ENCODE data around the gene EPRS1.
"Not testable (repeated sequence)": the region's sequence is repeated elsewhere in the genome, so short reads cannot be mapped to it uniquely, and the experiment has no call there.

Gene EPRS1

DNA sequence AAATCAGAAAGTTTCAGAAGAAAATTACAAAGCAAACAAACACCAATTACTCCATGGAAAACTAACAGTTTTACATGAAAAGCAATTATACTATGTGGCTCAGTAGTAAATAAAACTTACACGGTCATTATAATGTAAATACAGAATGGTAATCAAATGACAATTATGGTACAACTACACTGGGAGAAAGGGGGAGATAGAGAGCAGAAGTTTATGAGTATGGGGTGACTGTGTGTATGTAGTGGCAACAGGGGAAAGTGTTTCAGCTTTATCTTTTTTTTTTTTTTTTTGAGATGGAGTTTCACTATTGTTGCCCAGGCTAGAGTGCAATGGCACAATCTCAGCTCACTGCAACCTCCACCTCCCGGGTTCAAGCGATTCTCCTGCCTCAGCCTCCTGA is 8.5 kb downstream of the EPRS1 start:
- not testable (repeated sequence) for DNase-seq

GRCh38 chr1:220032911-220033310 is 13.4 kb downstream of the EPRS1 start:
- DNase-seq, result peak; percentile 5

DNA sequence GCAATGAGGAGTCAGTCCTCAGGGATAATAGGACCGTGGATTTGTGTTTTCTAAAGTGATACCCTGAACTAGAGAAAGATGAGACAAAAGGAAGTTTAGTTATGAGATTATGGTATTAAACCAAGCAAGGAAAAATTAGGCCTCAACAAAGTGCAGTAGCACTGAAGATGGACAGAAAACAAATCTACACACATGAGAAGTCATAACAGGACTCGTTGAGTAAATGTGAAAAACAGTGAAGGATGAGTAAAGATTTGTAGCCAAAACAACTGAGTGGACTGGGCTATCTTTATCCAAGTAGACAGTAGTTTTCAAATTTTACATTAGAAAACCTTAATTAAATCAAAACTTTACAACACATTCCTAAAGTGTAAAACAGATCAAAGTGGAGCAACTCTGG is 15.0 kb downstream of the EPRS1 start:
- DNase-seq, result no peak

GRCh38 chr1:220028346-220028895 is 17.9 kb downstream of the EPRS1 start:
- DNase-seq, result no peak

DNA sequence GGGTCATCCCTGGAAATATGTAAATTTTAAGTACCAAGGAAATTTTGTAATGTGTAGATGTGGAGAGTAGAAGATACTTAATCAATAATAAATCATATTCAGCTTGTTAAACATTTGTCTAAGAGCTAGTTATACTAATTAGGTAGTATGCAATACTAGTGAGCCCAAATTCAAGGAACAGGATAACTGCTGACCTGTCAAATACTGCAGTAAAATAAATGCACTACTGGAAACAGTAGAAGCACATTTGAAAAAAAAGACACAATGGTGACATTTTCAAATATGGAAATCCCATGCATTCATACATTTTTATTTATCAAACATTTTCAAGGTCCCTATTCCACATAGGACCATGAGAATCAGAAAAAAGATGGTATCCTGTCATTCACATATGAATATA is 27.2 kb downstream of the EPRS1 start:
- DNase-seq, result no peak

GRCh38 chr1:220013497-220013896 is 32.8 kb downstream of the EPRS1 start:
- no peak for DNase-seq

GRCh38 chr1:220012259-220012658 is 34.0 kb downstream of the EPRS1 start:
- no peak for DNase-seq

- DNase-seq, result no peak
These were observed 34.7 kb downstream of the EPRS1 start for GRCh38 chr1:220011620-220012019.

- DNase-seq, result no peak
These were observed 38.9 kb downstream of the EPRS1 start for GRCh38 chr1:220007438-220007837.

DNA sequence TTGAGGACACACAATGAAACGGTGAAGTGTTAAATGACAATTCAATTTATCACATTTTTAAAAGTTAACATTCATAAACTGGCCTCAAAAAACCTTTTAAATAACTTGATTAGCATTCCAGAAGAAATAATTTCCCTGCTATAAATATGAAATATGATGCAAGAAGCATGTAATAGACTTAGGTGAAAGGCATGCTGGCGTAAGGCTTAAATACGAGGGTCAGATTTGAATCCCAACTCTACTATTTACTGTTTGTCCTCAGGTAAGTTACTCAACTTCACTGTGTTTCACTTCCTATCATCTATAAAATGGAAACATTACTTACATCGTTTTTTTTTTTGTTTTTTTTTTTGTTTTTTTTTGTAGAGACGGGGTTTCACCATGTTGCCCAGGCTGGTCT is 40.8 kb downstream of the EPRS1 start:
- DNase-seq, result no peak

- no peak for DNase-seq
These were observed 42.5 kb downstream of the EPRS1 start for GRCh38 chr1:220003610-220004299.

- DNase-seq, result no peak
These were observed 43.3 kb downstream of the EPRS1 start for GRCh38 chr1:220003015-220003414.

- no peak for DNase-seq
These were observed 45.2 kb downstream of the EPRS1 start for GRCh38 chr1:220001095-220001501.

DNA sequence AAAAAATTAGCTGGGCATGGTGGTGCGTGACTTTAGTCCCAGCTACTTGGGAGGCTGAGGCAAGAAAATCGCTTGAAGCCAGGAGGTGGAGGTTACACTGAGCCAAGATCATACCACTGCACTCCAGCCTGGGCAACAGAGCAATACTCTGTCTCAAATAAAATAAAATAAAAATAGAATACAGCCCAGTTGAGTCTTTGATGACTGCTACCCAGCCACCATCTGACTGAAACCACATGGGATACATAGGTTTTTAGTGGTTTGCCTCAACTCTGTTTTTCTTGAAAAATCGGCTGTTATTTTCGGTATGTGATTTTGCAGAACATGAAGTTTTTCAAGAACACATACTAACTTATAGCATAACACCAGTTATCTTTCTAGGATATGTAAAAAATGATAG is 46.5 kb downstream of the EPRS1 start:
- DNase-seq, result no peak
